Left lung (tissue), 10 donors: ENCODE results near the gene BLOC1S4. TPM values are rescaled to one million over a fixed set of nuclear protein-coding genes. Genes with fewer than 3 reads are reported as not detected.
A peak's percentile ranks its signal among the peaks of the same experiment; 100 is the strongest.

Source experiments
- ATAC-seq: fragments of 200-7000 bp; cut with Tn5 transposase; one replicate; pipeline ENCODE4 v1.9.1; 2020; ENCODE audit warnings: moderate library complexity
- DNase-seq, 4 donors: peaks; one replicate each; pipeline ENCODE4 v3.0.0-alpha.2; 2013 to 2020
- H3K27ac ChIP-seq, 2 donors: fragments of 200-600 bp; sonication (generic) in 1 of 2; one replicate each; pipeline versions ENCODE4 v1.5.0 to v1.8.0; 2020 to 2021
- H3K27me3 ChIP-seq, 2 donors: fragments of 200-600 bp; sonication (generic) in 1 of 2; one replicate each; pipeline versions ENCODE4 v1.5.0 to v1.8.0; 2020 to 2021
- H3K36me3 ChIP-seq, 2 donors: fragments of 200-600 bp; sonication (generic) in 1 of 2; one replicate each; pipeline versions ENCODE4 v1.5.0 to v1.8.0; 2020 to 2021
- H3K4me1 ChIP-seq, 2 donors: fragments of 200-600 bp; one replicate each; pipeline ENCODE4 v1.8.0; 2021
- H3K4me3 ChIP-seq, 2 donors: fragments of 200-600 bp; sonication (generic) in 1 of 2; one replicate each; pipeline versions ENCODE4 v1.5.0 to v1.8.0; 2020 to 2021; ENCODE audit warnings: mild to moderate bottlenecking in 1 of 2
- H3K9me3 ChIP-seq, 2 donors: fragments of 200-600 bp; sonication (generic) in 1 of 2; one replicate each; pipeline versions ENCODE4 v1.5.0 to v1.8.0; 2020 to 2021
- intact Hi-C, 2 donors: fragments of 100-400 bp; cut with DNase I; formaldehyde crosslinking; loops; one replicate each; pipeline versions ENCODE4 v1.11.2 to v1.14.2; 2022
- polyA plus RNA-seq, 6 donors: library from polyadenylated mRNA; unstranded; fragments of 120-200 nt; gene quantifications; one replicate each; pipeline ENCODE4 v1.2.1, GENCODE V29; 2013; ENCODE audit not compliant: insufficient read length in 6 of 6
- total RNA-seq, 2 donors: library from RNA; stranded (reverse); fragmentation: NEBNext Ultra II Directional; extraction: Animal tissue kit (Norgen Biotek cat#: 25700); gene quantifications; one replicate each; pipeline ENCODE4 v1.2.1, GENCODE V29; 2021
- TF ChIP-seq, protein P1 (sequence below), 2 donors: fragments of 200-600 bp; sonication (generic) in 1 of 2; IDR thresholded peaks; one replicate each; pipeline versions ENCODE4 v1.5.0 to v1.8.0; 2021; ENCODE audit warnings: antibody characterized with exemption in 2 of 2
- donor health status: DM: no; HTN: yes; CAD: no.
- donor health status: DM: no; HTN: no; CAD: no.

Gene BLOC1S4
- total and polyA plus RNA-seq, 8 donors: 9.0 to 12.8 (median 10.9) TPM

DNA sequence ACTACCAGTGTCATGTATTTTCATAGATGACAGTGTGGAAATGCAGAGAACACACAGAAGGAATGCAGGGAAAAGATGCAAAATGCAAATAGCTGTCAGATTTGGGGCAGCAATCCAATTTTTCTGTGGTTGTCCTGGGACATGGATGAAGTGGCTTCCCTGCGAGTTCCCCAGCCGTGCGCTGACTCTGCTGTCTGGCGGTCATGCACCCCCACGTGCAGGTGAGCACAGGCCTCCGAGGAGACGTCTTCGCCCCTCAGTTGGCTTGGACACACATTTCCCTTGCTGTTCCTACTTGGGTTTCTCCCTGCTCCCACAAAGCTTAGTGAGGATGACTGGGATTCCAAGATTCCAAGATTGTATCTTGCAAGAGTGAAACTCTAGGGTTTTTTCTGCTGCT is 24.4 kb downstream of the BLOC1S4 start:
- H3K9me3 ChIP-seq: no peaks in the 10 kb centered on the region
- TF ChIP-seq, protein P1, sequence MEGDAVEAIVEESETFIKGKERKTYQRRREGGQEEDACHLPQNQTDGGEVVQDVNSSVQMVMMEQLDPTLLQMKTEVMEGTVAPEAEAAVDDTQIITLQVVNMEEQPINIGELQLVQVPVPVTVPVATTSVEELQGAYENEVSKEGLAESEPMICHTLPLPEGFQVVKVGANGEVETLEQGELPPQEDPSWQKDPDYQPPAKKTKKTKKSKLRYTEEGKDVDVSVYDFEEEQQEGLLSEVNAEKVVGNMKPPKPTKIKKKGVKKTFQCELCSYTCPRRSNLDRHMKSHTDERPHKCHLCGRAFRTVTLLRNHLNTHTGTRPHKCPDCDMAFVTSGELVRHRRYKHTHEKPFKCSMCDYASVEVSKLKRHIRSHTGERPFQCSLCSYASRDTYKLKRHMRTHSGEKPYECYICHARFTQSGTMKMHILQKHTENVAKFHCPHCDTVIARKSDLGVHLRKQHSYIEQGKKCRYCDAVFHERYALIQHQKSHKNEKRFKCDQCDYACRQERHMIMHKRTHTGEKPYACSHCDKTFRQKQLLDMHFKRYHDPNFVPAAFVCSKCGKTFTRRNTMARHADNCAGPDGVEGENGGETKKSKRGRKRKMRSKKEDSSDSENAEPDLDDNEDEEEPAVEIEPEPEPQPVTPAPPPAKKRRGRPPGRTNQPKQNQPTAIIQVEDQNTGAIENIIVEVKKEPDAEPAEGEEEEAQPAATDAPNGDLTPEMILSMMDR (IDR thresholded peaks at IDR 0.05): no peak
- intact Hi-C loops: no loop called here
- no peaks in the 10 kb centered on the region for H3K4me1 ChIP-seq
- ATAC-seq (no peak), DNase-seq (peak in 1 of 4 donors; percentile 43)
- H3K4me3 ChIP-seq: no peak overlapping the region
- no peak overlapping the region for H3K27ac ChIP-seq
- no peaks in the 10 kb centered on the region for H3K27me3 ChIP-seq
- H3K36me3 ChIP-seq: no peaks in the 10 kb centered on the region

DNA sequence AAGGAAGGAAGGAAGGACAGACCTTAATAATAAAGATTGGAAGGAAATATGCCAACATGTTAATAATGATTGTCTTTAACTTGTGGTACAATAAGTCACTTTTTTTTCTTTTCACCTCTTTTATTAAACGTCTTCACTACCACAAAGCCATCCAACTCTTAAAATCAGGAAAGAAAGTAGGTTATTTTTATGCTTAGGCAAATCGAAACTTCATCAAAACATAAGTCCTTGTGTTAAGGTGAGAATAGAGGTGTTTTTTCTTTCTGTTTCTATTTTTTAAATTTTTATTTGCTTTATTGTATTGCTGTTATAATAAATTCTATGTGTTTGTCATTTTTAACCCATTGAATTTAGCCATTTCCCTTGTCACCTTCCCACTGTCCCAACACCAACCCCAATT is 26.5 kb downstream of the BLOC1S4 start:
- intact Hi-C loops: no loop called here
- H3K4me3 ChIP-seq: no peak overlapping the region
- no peak for ATAC-seq

DNA sequence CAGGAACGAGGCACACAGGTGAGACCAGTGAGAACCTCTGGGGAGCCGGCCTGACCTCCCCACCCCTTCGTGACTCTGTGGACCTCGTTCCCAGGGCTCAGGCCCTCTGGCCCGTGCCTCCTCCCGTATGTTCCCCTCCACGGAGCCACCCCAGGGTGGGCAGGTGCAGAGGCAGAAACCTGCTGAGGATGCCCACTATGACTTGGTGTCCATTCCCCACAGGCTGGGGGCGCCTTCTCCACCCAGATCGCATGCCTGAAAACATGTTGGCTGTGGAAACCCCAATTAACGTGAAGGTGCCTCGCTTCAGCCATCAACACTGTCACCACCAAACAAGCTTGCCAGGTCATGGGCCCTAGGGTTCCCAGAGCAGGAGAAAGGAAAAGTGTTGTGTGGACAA is 27.0 kb downstream of the BLOC1S4 start:
- Histone ChIP-seq H3K4me1 (peaks cover 0 to under 1% of the 10 kb centered on the region in 2 donors), H3K36me3 (no peaks in the 10 kb centered on the region), H3K9me3 (no peaks in the 10 kb centered on the region), H3K27me3 (no peaks in the 10 kb centered on the region), H3K27ac (no peak overlapping the region), H3K4me3 (no peak overlapping the region)
- intact Hi-C loops: no loop called here
- TF ChIP-seq, protein P1 (IDR thresholded peaks at IDR 0.05): no peak
- DNase-seq: no peak
- no peak for ATAC-seq

More for the DNA sequence above, 26.5 kb downstream of the BLOC1S4 start:
- H3K9me3 ChIP-seq: no peaks in the 10 kb centered on the region
- TF ChIP-seq, protein P1 (IDR thresholded peaks at IDR 0.05): no peak
- no peaks in the 10 kb centered on the region for H3K27me3 ChIP-seq
- no peaks in the 10 kb centered on the region for H3K36me3 ChIP-seq
- H3K27ac ChIP-seq: no peak overlapping the region
- DNase-seq: no peak
- H3K4me1 ChIP-seq: no peaks in the 10 kb centered on the region

DNA sequence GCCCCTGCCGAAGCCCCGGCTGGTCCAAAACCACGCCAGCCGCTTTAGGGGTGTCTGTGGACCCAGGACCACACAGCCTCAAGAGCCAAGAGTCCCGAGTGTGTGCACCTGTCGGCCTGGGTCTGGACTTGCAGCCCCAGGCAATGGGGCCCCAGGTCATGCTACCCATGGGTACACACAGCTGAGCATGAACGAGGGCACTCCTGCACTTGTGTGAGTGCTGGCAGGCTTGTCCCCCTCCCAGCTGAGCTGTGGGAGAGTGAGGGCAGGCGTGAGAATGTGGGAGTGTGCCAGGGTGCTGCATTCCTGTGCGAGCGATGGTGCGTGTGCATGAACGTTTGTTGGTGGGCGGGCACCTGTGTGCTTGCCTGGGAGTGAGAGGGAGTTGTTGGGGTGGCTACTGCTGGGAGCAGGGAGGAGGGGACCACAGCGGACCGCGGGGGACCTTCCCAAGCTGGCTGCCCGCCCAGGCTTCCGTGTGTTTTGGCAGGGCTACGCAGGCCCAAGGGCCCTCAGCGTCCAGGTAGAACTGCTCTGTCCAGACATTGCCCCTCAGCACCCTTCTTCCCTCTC is 30.8 kb downstream of the BLOC1S4 start:
- H3K27me3 ChIP-seq: no peaks in the 10 kb centered on the region
- peak; percentile 48 to 91 (median 86) for DNase-seq
- TF ChIP-seq, protein P1 (IDR thresholded peaks at IDR 0.05): no peak
- no peak overlapping the region for H3K4me3 ChIP-seq
- H3K9me3 ChIP-seq: no peaks in the 10 kb centered on the region
- peak overlapping the region in 1 of 2 donors; percentile 55 for H3K27ac ChIP-seq
- H3K36me3 ChIP-seq: no peaks in the 10 kb centered on the region
- intact Hi-C loops: no loop called here
- H3K4me1 ChIP-seq: peaks cover 6 to 16% of the 10 kb centered on the region in 2 donors
- peak; percentile 81 for ATAC-seq

DNA sequence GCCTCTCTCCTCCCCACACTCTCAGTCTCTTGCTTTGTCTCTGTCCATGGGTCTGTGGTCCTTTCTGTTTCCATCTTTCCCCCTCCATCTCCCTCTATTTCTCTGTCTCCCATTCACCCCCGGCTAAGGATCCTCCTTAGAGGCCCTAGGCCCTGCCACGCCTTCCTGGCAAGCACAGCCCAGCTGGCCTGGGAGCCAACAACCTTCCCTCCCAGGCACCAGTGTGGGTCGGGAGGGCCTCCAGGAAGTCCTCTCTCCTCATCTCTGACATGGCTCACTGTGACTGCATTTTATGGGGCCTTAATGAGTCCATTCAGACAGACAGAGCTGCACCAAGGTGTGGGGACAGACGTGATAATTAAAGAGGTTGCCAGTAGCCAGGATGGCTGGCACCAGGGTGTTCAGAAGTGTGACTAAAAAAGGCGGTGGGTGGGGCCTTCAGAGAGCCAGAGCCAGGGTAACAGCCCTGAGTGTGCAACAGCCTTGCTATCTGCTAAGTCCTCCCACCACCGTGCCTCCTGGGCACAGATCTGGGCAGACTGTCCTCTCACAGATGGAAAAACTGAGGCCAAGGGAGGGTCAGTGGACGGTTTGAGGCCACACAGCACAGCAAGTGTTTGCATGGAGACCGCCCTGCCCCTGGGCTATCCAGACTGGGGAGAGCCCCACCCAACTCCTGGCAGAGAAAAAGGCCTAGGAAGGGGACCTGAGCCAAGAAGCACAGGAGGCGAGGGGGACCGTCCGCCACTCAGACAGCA is 31.5 kb downstream of the BLOC1S4 start:
- Histone ChIP-seq H3K27me3 (no peaks in the 10 kb centered on the region), H3K9me3 (no peaks in the 10 kb centered on the region), H3K27ac (peak overlapping the region; percentile 55 to 70), H3K4me3 (no peak overlapping the region), H3K4me1 (peaks cover 6 to 17% of the 10 kb centered on the region in 2 donors), H3K36me3 (no peaks in the 10 kb centered on the region)
- intact Hi-C loops: no loop called here
- peak in 1 of 4 donors; percentile 58 for DNase-seq
- ATAC-seq: peak; percentile 54
- TF ChIP-seq, protein P1 (IDR thresholded peaks at IDR 0.05): no peak
